Lung (tissue), 12 donors: Measurements from ENCODE around the gene UTP11. TPM values are rescaled to one million over a fixed set of nuclear protein-coding genes. Genes with fewer than 3 reads are reported as not detected.
"Not testable (repeated sequence)": the region's sequence is repeated elsewhere in the genome, so short reads cannot be mapped to it uniquely, and the experiment has no call there.

Experiments used
- ATAC-seq: fragments of 200-7000 bp; cut with Tn5 transposase; one replicate; pipeline ENCODE4 v1.9.1; 2020; ENCODE audit warnings: moderate number of reproducible peaks; ENCODE audit not compliant: insufficient read depth, low FRiP score
- DNase-seq, 3 donors: peaks; one replicate each; pipeline ENCODE4 v3.0.0-alpha.2; 2013 to 2017
- H3K27ac ChIP-seq, 2 donors: one replicate each; pipeline ENCODE4 v1.5.1; 2013; ENCODE audit warnings: mild to moderate bottlenecking in 2 of 2, moderate library complexity in 2 of 2, control low read depth in 1 of 2, inconsistent platforms in 1 of 2, low read depth in 1 of 2, low read length in 1 of 2
- H3K27me3 ChIP-seq, 3 donors: one replicate each; pipeline ENCODE4 v1.5.1; 2013; ENCODE audit warnings: low read length in 2 of 3; ENCODE audit not compliant: control insufficient read depth in 3 of 3, insufficient read depth in 3 of 3
- H3K36me3 ChIP-seq, 4 donors: one replicate each; pipeline ENCODE4 v1.5.1; 2013; ENCODE audit warnings: low read length in 4 of 4, mild to moderate bottlenecking in 1 of 4, moderate library complexity in 1 of 4; ENCODE audit not compliant: control insufficient read depth in 4 of 4, insufficient read depth in 4 of 4
- H3K4me1 ChIP-seq, 5 donors: one replicate each; pipeline ENCODE4 v1.5.1; 2013; ENCODE audit warnings: low read length in 5 of 5, mild to moderate bottlenecking in 2 of 5, moderate library complexity in 1 of 5; ENCODE audit not compliant: control insufficient read depth in 5 of 5, insufficient read depth in 5 of 5
- H3K4me3 ChIP-seq: one replicate; pipeline ENCODE4 v1.5.1; 2013; ENCODE audit warnings: mild to moderate bottlenecking, control low read depth, moderate library complexity
- H3K9ac ChIP-seq, 2 donors: one replicate each; pipeline ENCODE4 v1.5.1; 2013; ENCODE audit warnings: low read length in 2 of 2, control low read depth in 1 of 2; ENCODE audit not compliant: insufficient read depth in 1 of 2
- H3K9me3 ChIP-seq, 4 donors: one replicate each; pipeline ENCODE4 v1.5.1; 2013; ENCODE audit warnings: low read length in 3 of 4, mild to moderate bottlenecking in 1 of 4, moderate library complexity in 1 of 4; ENCODE audit not compliant: control insufficient read depth in 4 of 4, insufficient read depth in 3 of 4
- CTCF ChIP-seq: IDR thresholded peaks from 2 replicates; pipeline ENCODE4 v1.5.1; 2012; ENCODE audit warnings: mild to moderate bottlenecking; ENCODE audit errors: control extremely low read depth, extremely low read depth
- WGBS, 2 donors: extraction: QIAGEN DNeasy Blood & Tissue Kit; methylation state at CpG; one replicate each; pipeline ENCODE4 v1.1.7; 2013; 5-methylcytosine and 5-hydroxymethylcytosine counted together
- polyA plus RNA-seq, 2 donors: library from polyadenylated mRNA; stranded (reverse); fragments of 200-250 nt; gene quantifications; one replicate each; pipeline ENCODE4 v1.2.1, GENCODE V29; 2013
- total RNA-seq, 2 donors: library from RNA; depleted of rRNA in 1 of 2; stranded (reverse); fragments of >200 nt in 1 of 2; gene quantifications; one replicate each; pipeline ENCODE4 v1.2.1, GENCODE V29; 2014 to 2021
- donor health status: control.
- donor health status: control.
- donor health status: Bipolar disorder and iron deficiency.
- donor health status: healthy.
- donor health status: DM: yes; HTN: yes; CAD: no.

UTP11 gene
- total and polyA plus RNA-seq, 4 donors, result 27.3 to 33.7 (median 31.1) TPM

GRCh38 chr1:37974567-37974966 lies 38.0 kb upstream of the UTP11 start:
- H3K4me3 ChIP-seq, result no peak overlapping the region
- TF ChIP-seq CTCF, result no peak
- H3K27ac ChIP-seq, result no peak overlapping the region
- no peak overlapping the region for H3K9ac ChIP-seq
- peaks cover 17 to 41% (median 28%) of the 10 kb centered on the region in 4 donors for H3K36me3 ChIP-seq
- H3K4me1 ChIP-seq, result no peaks in the 10 kb centered on the region
- no peaks in the 10 kb centered on the region for H3K9me3 ChIP-seq
- H3K27me3 ChIP-seq, result no peaks in the 10 kb centered on the region
- no peak for DNase-seq
- ATAC-seq, result no peak
- 98% methylated on average over 5 of the region's 5 CpGs for WGBS, 2 donors

- peaks cover 14 to 43% (median 28%) of the 10 kb centered on the region in 4 donors for H3K36me3 ChIP-seq
- 55 to 63% methylated on average over 6 of the region's 6 CpGs for WGBS, 2 donors
- DNase-seq, result peak in 2 of 3 donors; percentile 52 to 63
These were observed 37.5 kb upstream of the UTP11 start for GRCh38 chr1:37975083-37975482.

GRCh38 chr1:37978541-37978940 lies 34.0 kb upstream of the UTP11 start:
- H3K4me1 ChIP-seq, result no peaks in the 10 kb centered on the region
- H3K9ac ChIP-seq, result no peak overlapping the region
- no peak for DNase-seq
- no peaks in the 10 kb centered on the region for H3K27me3 ChIP-seq
- WGBS, 2 donors, result 95% methylated on average over 4 of the region's 4 CpGs
- H3K27ac ChIP-seq, result no peak overlapping the region
- no peak for TF ChIP-seq CTCF
- no peaks in the 10 kb centered on the region for H3K9me3 ChIP-seq
- H3K36me3 ChIP-seq, result peaks cover 21 to 48% (median 38%) of the 10 kb centered on the region in 4 donors
- ATAC-seq, result no peak
- no peak overlapping the region for H3K4me3 ChIP-seq

More at GRCh38 chr1:37975083-37975482, 37.5 kb upstream of the UTP11 start:
- not testable (repeated sequence) for H3K4me1 ChIP-seq, H3K27me3 ChIP-seq, H3K9ac ChIP-seq, H3K9me3 ChIP-seq, H3K27ac ChIP-seq, ATAC-seq, H3K4me3 ChIP-seq
- peak; percentile 49 for TF ChIP-seq CTCF

GRCh38 chr1:37983546-37983945 lies 29.0 kb upstream of the UTP11 start:
- H3K4me3 ChIP-seq, result no peak overlapping the region
- H3K9ac ChIP-seq, result no peak overlapping the region
- no peak for DNase-seq
- no peaks in the 10 kb centered on the region for H3K4me1 ChIP-seq
- H3K36me3 ChIP-seq, result peaks cover 21 to 56% (median 42%) of the 10 kb centered on the region in 4 donors
- WGBS, 2 donors, result 94 to 98% methylated on average over 2 of the region's 2 CpGs
- no peak for TF ChIP-seq CTCF
- no peak overlapping the region for H3K27ac ChIP-seq
- H3K27me3 ChIP-seq, result no peaks in the 10 kb centered on the region
- ATAC-seq, result no peak
- no peaks in the 10 kb centered on the region for H3K9me3 ChIP-seq
